Activated T-cell treated with anti-CD3 and anti-CD28 coated beads, Interleukin-2, amount 50 U/mL, for 24 hours (primary cell): ENCODE data around the gene BMAL1.
A peak's percentile ranks its signal among the peaks of the same experiment; 100 is the strongest.

Experiments
- DNase-seq: peaks from one replicate; pipeline ENCODE4 v3.0.0-alpha.2; 2020
- H3K27ac Mint-ChIP-seq: 2 replicates; pipeline ENCODE4 v1.8.0; 2020; ENCODE audit warnings: mild to moderate bottlenecking, mixed read lengths
- H3K27me3 Mint-ChIP-seq: 2 replicates; pipeline ENCODE4 v1.8.0; 2020; ENCODE audit warnings: mixed read lengths
- H3K36me3 Mint-ChIP-seq: 2 replicates; pipeline ENCODE4 v1.8.0; 2020; ENCODE audit warnings: low read depth, mixed read lengths
- H3K4me1 Mint-ChIP-seq: 2 replicates; pipeline ENCODE4 v1.8.0; 2020; ENCODE audit warnings: low read depth, mixed read lengths
- H3K4me3 Mint-ChIP-seq: 2 replicates; pipeline ENCODE4 v1.8.0; 2020; ENCODE audit warnings: mild to moderate bottlenecking, moderate library complexity, mixed read lengths
- H3K9me3 Mint-ChIP-seq: 2 replicates; pipeline ENCODE4 v1.8.0; 2020; ENCODE audit warnings: mixed read lengths

The BMAL1 gene

GRCh38 chr11:13329670-13330356 is 52.2 kb downstream of the BMAL1 start:
- no peaks in the 10 kb centered on the region for H3K27me3 Mint-ChIP-seq
- peaks cover 67% of the 10 kb centered on the region for H3K4me1 Mint-ChIP-seq
- H3K36me3 Mint-ChIP-seq: peaks cover 22% of the 10 kb centered on the region
- no peak overlapping the region for H3K27ac Mint-ChIP-seq
- no peak overlapping the region for H3K4me3 Mint-ChIP-seq
- DNase-seq: no peak
- H3K9me3 Mint-ChIP-seq: no peaks in the 10 kb centered on the region

- DNase-seq: no peak
- peaks cover 22% of the 10 kb centered on the region for H3K36me3 Mint-ChIP-seq
- no peaks in the 10 kb centered on the region for H3K27me3 Mint-ChIP-seq
- H3K27ac Mint-ChIP-seq: no peak overlapping the region
- peaks cover 78% of the 10 kb centered on the region for H3K4me1 Mint-ChIP-seq
- H3K9me3 Mint-ChIP-seq: no peaks in the 10 kb centered on the region
- no peak overlapping the region for H3K4me3 Mint-ChIP-seq
Observed at GRCh38 chr11:13332124-13332523, 54.5 kb downstream of the BMAL1 start.

DNA sequence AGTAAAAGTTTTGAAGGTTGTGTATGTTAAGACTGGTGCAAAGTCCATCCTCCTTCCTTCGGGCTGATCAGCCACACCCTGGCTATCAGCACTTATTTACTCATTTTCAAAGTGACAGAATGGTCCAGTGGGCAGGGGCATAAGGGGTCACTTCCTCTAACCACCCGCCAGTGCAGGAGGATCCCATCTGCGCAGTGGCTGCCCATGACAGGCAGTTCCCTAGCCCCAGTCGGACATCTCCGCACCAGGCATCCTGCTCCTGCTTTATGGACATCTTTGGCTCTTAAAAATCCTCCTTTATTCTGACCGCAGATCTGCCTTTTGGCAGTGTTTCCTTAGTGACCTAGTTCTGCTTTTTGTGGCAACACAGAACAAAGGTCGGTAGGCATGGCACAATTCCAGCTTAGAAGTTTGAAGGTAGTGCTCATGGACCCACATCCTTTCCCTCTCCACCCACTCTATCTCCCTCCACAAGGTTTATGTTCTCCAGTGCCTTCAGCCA is 55.9 kb downstream of the BMAL1 start:
- Mint-ChIP-seq H3K9me3 (no peaks in the 10 kb centered on the region), H3K36me3 (peaks cover 9% of the 10 kb centered on the region), H3K27ac (peak overlapping the region; percentile 89), H3K27me3 (no peaks in the 10 kb centered on the region), H3K4me1 (peaks cover 85% of the 10 kb centered on the region), H3K4me3 (no peak overlapping the region)
- DNase-seq: no peak

GRCh38 chr11:13334034-13334786 is 56.6 kb downstream of the BMAL1 start:
- Mint-ChIP-seq H3K27ac (peak overlapping the region; percentile 89), H3K27me3 (no peaks in the 10 kb centered on the region), H3K9me3 (no peaks in the 10 kb centered on the region), H3K4me1 (peaks cover 88% of the 10 kb centered on the region), H3K36me3 (peaks cover 3% of the 10 kb centered on the region), H3K4me3 (no peak overlapping the region)
- DNase-seq: no peak

DNA sequence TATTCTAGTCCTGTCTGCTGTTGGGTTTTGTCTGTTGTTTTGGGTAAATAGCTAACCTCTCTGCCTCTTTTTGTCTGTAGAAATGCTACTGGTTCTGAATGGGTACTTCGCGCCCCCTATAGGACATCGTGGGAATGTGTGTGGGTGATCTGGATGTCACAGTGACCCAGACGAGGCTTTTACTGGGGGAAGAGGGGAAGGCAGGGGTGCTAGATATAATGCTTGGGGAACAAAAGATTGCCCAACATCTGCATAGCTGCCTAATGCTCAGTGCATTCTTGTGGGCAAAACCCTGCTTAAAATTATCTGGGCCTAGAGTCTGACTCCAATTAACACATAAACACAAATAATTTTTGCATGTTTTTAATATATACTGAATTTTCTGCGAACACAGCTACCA is 57.7 kb downstream of the BMAL1 start:
- Mint-ChIP-seq H3K36me3 (no peaks in the 10 kb centered on the region), H3K4me3 (no peak overlapping the region), H3K27ac (no peak overlapping the region), H3K9me3 (no peaks in the 10 kb centered on the region), H3K4me1 (peaks cover 88% of the 10 kb centered on the region), H3K27me3 (no peaks in the 10 kb centered on the region)
- DNase-seq: peak; percentile 71

GRCh38 chr11:13336246-13336878 is 58.8 kb downstream of the BMAL1 start:
- H3K36me3 Mint-ChIP-seq: no peaks in the 10 kb centered on the region
- H3K9me3 Mint-ChIP-seq: no peaks in the 10 kb centered on the region
- H3K27ac Mint-ChIP-seq: no peak overlapping the region
- no peak for DNase-seq
- peaks cover 81% of the 10 kb centered on the region for H3K4me1 Mint-ChIP-seq
- no peak overlapping the region for H3K4me3 Mint-ChIP-seq
- no peaks in the 10 kb centered on the region for H3K27me3 Mint-ChIP-seq

DNA sequence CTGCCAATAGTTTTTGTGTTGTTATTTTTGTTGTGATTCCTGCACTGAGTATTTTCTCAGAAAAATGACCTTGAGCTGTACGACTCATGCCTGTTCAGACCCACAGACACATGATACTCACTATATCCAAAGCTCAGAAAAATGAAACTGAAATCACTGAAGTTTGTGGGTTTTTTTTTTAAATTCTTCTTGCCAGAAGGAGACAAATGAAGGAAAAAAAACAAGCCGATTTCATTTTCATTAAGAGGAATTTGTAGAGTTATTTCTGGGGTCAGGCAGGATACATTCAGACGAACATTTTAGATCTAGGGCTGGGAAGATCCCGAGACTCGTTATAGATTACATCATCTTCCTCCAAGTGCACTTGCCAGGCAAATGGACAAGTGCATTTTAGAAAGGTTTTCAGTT is 60.4 kb downstream of the BMAL1 start:
- Mint-ChIP-seq H3K4me1 (peaks cover 65% of the 10 kb centered on the region), H3K9me3 (no peaks in the 10 kb centered on the region), H3K36me3 (no peaks in the 10 kb centered on the region), H3K27ac (peak overlapping the region; percentile 84), H3K27me3 (no peaks in the 10 kb centered on the region), H3K4me3 (peak overlapping the region; percentile 57)
- DNase-seq: no peak

DNA sequence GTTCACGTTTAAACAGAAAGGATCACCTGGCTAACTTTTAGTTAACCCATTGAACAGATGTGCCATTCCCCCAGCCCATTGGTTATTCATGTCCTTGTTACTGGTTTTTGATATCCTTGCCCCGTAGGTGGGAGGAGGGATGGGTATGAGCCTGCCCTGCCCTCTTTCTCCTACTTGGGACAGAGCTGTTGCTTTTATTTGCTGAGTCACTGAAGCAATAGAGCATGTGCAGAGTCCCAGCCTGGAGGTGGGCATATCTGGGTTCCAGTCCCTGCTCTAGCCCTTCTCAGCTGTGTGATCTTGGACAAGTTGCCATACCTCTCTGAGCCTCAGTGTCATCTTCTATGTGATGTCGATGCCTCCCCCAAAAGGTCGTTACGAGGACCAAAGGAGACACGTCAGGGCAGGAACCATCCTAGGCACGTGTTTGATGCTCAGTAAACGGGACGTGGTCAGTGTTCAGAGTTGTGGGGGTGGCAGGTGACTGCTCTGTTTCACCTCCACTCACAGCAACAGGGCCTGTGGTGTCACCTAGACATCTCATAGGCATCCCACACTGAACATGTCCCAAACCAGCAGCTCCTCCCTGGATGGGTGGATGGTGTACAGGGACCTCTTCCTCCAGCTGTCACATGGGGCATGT is 61.0 kb downstream of the BMAL1 start:
- H3K27ac Mint-ChIP-seq: peak overlapping the region; percentile 84
- H3K4me3 Mint-ChIP-seq: peak overlapping the region; percentile 57
- H3K4me1 Mint-ChIP-seq: peaks cover 61% of the 10 kb centered on the region
- no peaks in the 10 kb centered on the region for H3K9me3 Mint-ChIP-seq
- peak; percentile 49 for DNase-seq
- H3K36me3 Mint-ChIP-seq: peaks cover 2% of the 10 kb centered on the region
- no peaks in the 10 kb centered on the region for H3K27me3 Mint-ChIP-seq

- DNase-seq: no peak
- H3K27ac Mint-ChIP-seq: peak overlapping the region; percentile 84
- H3K36me3 Mint-ChIP-seq: peaks cover 8% of the 10 kb centered on the region
- no peaks in the 10 kb centered on the region for H3K9me3 Mint-ChIP-seq
- peaks cover 61% of the 10 kb centered on the region for H3K4me1 Mint-ChIP-seq
- H3K4me3 Mint-ChIP-seq: peak overlapping the region; percentile 39
- no peaks in the 10 kb centered on the region for H3K27me3 Mint-ChIP-seq
Observed at GRCh38 chr11:13339195-13340153, 61.9 kb downstream of the BMAL1 start.

DNA sequence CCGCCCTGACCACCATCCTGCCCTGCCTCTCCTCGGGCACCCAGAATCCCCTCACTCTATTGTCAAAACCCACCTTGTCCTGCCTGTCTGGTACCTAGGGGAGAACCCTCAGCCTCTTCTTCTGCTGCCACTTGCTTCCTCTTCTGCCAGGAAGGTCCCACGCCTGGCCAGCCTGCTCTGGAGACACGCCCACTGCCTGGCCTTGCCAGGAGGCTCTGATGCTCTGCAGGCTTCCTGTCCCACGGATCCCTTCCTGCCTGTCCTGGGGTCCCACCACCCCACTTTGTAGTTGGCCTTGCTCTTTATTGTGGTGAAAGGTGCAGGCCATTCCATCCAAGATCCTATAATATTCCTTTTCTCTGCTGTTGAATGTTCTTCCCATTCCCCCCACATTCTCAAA is 63.4 kb downstream of the BMAL1 start:
- DNase-seq: no peak
- Mint-ChIP-seq H3K27me3 (no peaks in the 10 kb centered on the region), H3K36me3 (peaks cover 11% of the 10 kb centered on the region), H3K4me1 (peaks cover 54% of the 10 kb centered on the region), H3K9me3 (no peaks in the 10 kb centered on the region), H3K27ac (peak overlapping the region; percentile 65), H3K4me3 (no peak overlapping the region)

DNA sequence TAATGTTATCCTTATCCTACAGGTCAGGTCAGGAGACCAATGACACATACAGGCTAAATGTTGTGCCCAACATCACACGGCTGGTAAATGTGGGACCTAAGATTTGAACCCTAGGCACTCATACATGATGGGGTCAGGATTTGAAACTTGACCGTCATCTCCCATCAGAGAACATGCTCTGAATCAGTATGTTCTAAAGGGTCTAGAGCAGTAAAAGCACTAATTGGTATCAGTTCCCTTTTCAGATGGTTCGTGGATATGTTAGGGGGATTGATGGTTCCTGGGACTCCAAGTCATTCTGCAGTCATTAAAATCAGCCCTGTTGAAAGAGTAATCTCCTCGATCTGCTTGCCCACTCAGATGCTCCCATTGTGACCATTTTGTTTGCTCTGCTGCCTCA is 65.5 kb downstream of the BMAL1 start:
- Mint-ChIP-seq H3K27ac (peak overlapping the region; percentile 27), H3K27me3 (no peaks in the 10 kb centered on the region), H3K4me3 (no peak overlapping the region), H3K36me3 (peaks cover 14% of the 10 kb centered on the region), H3K4me1 (peaks cover 50% of the 10 kb centered on the region), H3K9me3 (no peaks in the 10 kb centered on the region)
- no peak for DNase-seq

- Mint-ChIP-seq H3K9me3 (no peaks in the 10 kb centered on the region), H3K4me3 (no peak overlapping the region), H3K27me3 (no peaks in the 10 kb centered on the region), H3K36me3 (peaks cover 14% of the 10 kb centered on the region), H3K4me1 (peaks cover 48% of the 10 kb centered on the region), H3K27ac (peak overlapping the region; percentile 20)
- peak; percentile 73 for DNase-seq
Observed at GRCh38 chr11:13343931-13344717, 66.5 kb downstream of the BMAL1 start.

- Mint-ChIP-seq H3K4me1 (peaks cover 41% of the 10 kb centered on the region), H3K27me3 (no peaks in the 10 kb centered on the region), H3K36me3 (peaks cover 18% of the 10 kb centered on the region), H3K27ac (no peak overlapping the region), H3K9me3 (no peaks in the 10 kb centered on the region), H3K4me3 (no peak overlapping the region)
- no peak for DNase-seq
Observed at GRCh38 chr11:13344818-13345217, 67.2 kb downstream of the BMAL1 start.
